ENCODE data around the gene PPM1K. TPM values are rescaled to one million over a fixed set of nuclear protein-coding genes. Genes with fewer than 3 reads are reported as not detected.
A peak's percentile ranks its signal among the peaks of the same experiment; 100 is the strongest.

PPM1K gene
- total RNA-seq, 1 donor from 2014 or later, result 9.7 TPM

- H3K27ac Mint-ChIP-seq (ENCODE audit: unreplicated experiment), result peak overlapping the region; percentile 87
- H3K36me3 Mint-ChIP-seq (ENCODE audit: low read depth, unreplicated experiment), result no peaks in the 10 kb centered on the region
- no peaks in the 10 kb centered on the region for H3K27me3 Mint-ChIP-seq (ENCODE audit: unreplicated experiment)
- H3K4me3 Mint-ChIP-seq (ENCODE audit: unreplicated experiment), result no peak overlapping the region
- no peaks in the 10 kb centered on the region for H3K9me3 Mint-ChIP-seq (ENCODE audit: unreplicated experiment)
- TF ChIP-seq CTCF (IDR thresholded peaks at IDR 0.05; ENCODE audit: unreplicated experiment), result no peak
- peaks cover 18% of the 10 kb centered on the region for H3K4me1 Mint-ChIP-seq (ENCODE audit: unreplicated experiment)
- no peak for DNase-seq (ENCODE audit: low spot score)
Observed at GRCh38 chr4:88230461-88230891, 53.9 kb downstream of the PPM1K start.

DNA sequence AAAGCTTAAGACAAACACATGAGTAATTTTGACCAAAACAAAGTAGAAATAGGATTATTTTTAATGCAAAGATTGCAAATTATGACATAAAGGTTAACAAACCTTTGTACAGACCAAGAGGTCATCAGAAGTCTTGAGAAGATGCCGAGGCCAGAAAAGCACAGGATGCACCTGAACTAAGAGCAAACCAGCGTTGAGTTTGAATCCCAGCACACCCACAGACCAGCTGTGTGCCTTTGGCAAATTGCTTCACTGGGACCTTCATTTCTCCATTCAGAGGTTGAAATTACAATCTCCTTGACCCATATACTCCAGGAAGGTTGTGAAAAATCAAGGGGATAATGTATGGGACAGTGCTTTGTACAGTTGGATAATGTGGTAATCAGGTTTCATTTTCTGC is 56.6 kb downstream of the PPM1K start:
- no peak for DNase-seq (ENCODE audit: low spot score)
- no peaks in the 10 kb centered on the region for H3K36me3 Mint-ChIP-seq (ENCODE audit: low read depth, unreplicated experiment)
- H3K4me1 Mint-ChIP-seq (ENCODE audit: unreplicated experiment), result peaks cover 18% of the 10 kb centered on the region
- H3K4me3 Mint-ChIP-seq (ENCODE audit: unreplicated experiment), result no peak overlapping the region
- no peaks in the 10 kb centered on the region for H3K27me3 Mint-ChIP-seq (ENCODE audit: unreplicated experiment)
- no peak overlapping the region for H3K27ac Mint-ChIP-seq (ENCODE audit: unreplicated experiment)
- H3K9me3 Mint-ChIP-seq (ENCODE audit: unreplicated experiment), result no peaks in the 10 kb centered on the region
- no peak for TF ChIP-seq CTCF (IDR thresholded peaks at IDR 0.05; ENCODE audit: unreplicated experiment)

GRCh38 chr4:88226143-88226542 is 58.2 kb downstream of the PPM1K start:
- no peak for TF ChIP-seq CTCF (IDR thresholded peaks at IDR 0.05; ENCODE audit: unreplicated experiment)
- no peak for DNase-seq (ENCODE audit: low spot score)
- Mint-ChIP-seq H3K36me3 (ENCODE audit: low read depth, unreplicated experiment) (no peaks in the 10 kb centered on the region), H3K4me3 (ENCODE audit: unreplicated experiment) (no peak overlapping the region), H3K9me3 (ENCODE audit: unreplicated experiment) (no peaks in the 10 kb centered on the region), H3K27me3 (ENCODE audit: unreplicated experiment) (no peaks in the 10 kb centered on the region), H3K27ac (ENCODE audit: unreplicated experiment) (no peak overlapping the region), H3K4me1 (ENCODE audit: unreplicated experiment) (peaks cover 14% of the 10 kb centered on the region)

DNA sequence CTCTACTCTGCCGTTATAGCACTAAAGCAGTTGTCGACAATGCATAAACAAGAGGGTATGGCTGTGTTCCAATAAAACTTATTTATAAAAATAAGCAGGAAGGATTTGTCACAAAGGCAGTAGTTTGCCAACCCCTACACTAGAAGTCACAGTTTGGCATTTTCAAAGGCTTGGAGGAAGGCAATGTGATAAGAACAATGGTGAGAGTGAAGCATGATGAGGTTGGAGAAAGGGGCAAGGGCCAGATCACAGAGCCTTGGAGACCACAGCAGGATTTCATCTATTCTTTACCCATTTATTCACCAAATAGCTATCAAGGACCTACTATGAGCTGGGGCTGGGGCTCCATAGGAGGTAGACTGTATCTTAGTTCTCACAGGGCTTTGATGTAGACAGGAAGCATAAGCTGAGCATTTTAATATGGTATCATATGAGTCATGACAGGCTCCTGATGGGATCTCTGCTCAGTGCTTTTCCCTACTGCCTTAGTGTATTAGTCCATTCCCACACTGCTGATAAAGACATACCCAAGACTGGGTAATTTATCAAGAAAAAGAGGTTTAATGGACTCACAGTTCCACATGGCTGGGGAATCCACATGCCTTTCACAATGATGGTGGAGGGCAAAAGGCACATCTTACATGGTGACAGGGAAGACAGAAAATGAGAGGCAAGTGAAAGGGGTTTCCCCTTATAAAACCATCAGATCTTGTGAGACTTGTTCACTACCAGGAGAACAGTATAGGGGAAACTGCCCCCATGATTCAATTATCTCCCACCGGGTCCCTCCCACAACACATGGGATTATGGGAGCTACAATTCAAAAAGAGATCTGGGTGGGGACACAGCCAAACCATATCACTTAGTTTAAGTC is 58.9 kb downstream of the PPM1K start:
- TF ChIP-seq CTCF (IDR thresholded peaks at IDR 0.05; ENCODE audit: unreplicated experiment), result no peak
- H3K27ac Mint-ChIP-seq (ENCODE audit: unreplicated experiment), result no peak overlapping the region
- H3K4me1 Mint-ChIP-seq (ENCODE audit: unreplicated experiment), result peaks cover 7% of the 10 kb centered on the region
- DNase-seq (ENCODE audit: low spot score), result no peak
- H3K9me3 Mint-ChIP-seq (ENCODE audit: unreplicated experiment), result no peaks in the 10 kb centered on the region
- no peak overlapping the region for H3K4me3 Mint-ChIP-seq (ENCODE audit: unreplicated experiment)
- no peaks in the 10 kb centered on the region for H3K36me3 Mint-ChIP-seq (ENCODE audit: low read depth, unreplicated experiment)
- no peaks in the 10 kb centered on the region for H3K27me3 Mint-ChIP-seq (ENCODE audit: unreplicated experiment)

GRCh38 chr4:88223516-88223915 is 60.8 kb downstream of the PPM1K start:
- no peaks in the 10 kb centered on the region for H3K27me3 Mint-ChIP-seq (ENCODE audit: unreplicated experiment)
- H3K36me3 Mint-ChIP-seq (ENCODE audit: low read depth, unreplicated experiment), result no peaks in the 10 kb centered on the region
- no peak for TF ChIP-seq CTCF (IDR thresholded peaks at IDR 0.05; ENCODE audit: unreplicated experiment)
- H3K4me3 Mint-ChIP-seq (ENCODE audit: unreplicated experiment), result no peak overlapping the region
- peaks cover 5% of the 10 kb centered on the region for H3K4me1 Mint-ChIP-seq (ENCODE audit: unreplicated experiment)
- no peak overlapping the region for H3K27ac Mint-ChIP-seq (ENCODE audit: unreplicated experiment)
- no peak for DNase-seq (ENCODE audit: low spot score)
- H3K9me3 Mint-ChIP-seq (ENCODE audit: unreplicated experiment), result no peaks in the 10 kb centered on the region
